Spleen (tissue), 11 donors: ENCODE measurements around the gene DXO. TPM values are rescaled to one million over a fixed set of nuclear protein-coding genes. Genes with fewer than 3 reads are reported as not detected.

Experiments used
- DNase-seq: peaks from one replicate; pipeline ENCODE4 v3.0.0-alpha.2; 2020
- H3K27ac ChIP-seq, 8 donors: fragments of 200-600 bp; sonication (generic) in 7 of 8; 1 replicate in 4 of 8; 2 replicates in 4 of 8; pipeline versions ENCODE4 v1.5.0 to v1.8.0; 2016 to 2021; ENCODE audit warnings: inconsistent platforms in 4 of 8, mild to moderate bottlenecking in 4 of 8, moderate library complexity in 1 of 8
- H3K27me3 ChIP-seq, 7 donors: fragments of 200-600 bp; sonication (generic) in 6 of 7; replicated peaks in 1 of 7; 1 replicate in 4 of 7; 2 replicates in 3 of 7; pipeline versions ENCODE4 v1.5.0 to v1.8.0; 2016 to 2021; ENCODE audit warnings: inconsistent platforms in 3 of 7, mild to moderate bottlenecking in 1 of 7
- H3K36me3 ChIP-seq, 6 donors: fragments of 200-600 bp; sonication (generic) in 5 of 6; 1 replicate in 4 of 6; 2 replicates in 2 of 6; pipeline versions ENCODE4 v1.5.0 to v1.8.0; 2016 to 2021; ENCODE audit warnings: inconsistent platforms in 2 of 6
- H3K4me1 ChIP-seq, 6 donors: fragments of 200-600 bp; sonication (generic) in 5 of 6; 1 replicate in 3 of 6; 2 replicates in 3 of 6; pipeline versions ENCODE4 v1.5.0 to v1.8.0; 2016 to 2021; ENCODE audit warnings: inconsistent platforms in 3 of 6
- H3K4me3 ChIP-seq, 8 donors: fragments of 200-600 bp; sonication (generic) in 7 of 8; 1 replicate in 4 of 8; 2 replicates in 4 of 8; pipeline versions ENCODE4 v1.5.0 to v1.8.0; 2016 to 2021; ENCODE audit warnings: inconsistent platforms in 4 of 8, mild to moderate bottlenecking in 4 of 8, moderate library complexity in 2 of 8
- H3K9me3 ChIP-seq, 8 donors: fragments of 200-600 bp; sonication (generic) in 7 of 8; 1 replicate in 4 of 8; 2 replicates in 4 of 8; pipeline versions ENCODE4 v1.5.0 to v1.8.0; 2016 to 2021; ENCODE audit warnings: inconsistent platforms in 4 of 8
- CTCF ChIP-seq, 11 experiments: fragments of 200-600 bp in 7 of 11; fragments of 450-650 bp in 4 of 11; sonication (generic) in 4 of 11; IDR thresholded peaks in 8 of 11; conservative IDR thresholded peaks in 3 of 11; 1 replicate in 7 of 11; 2 replicates in 4 of 11; pipeline versions ENCODE4 v1.4.0 to v1.8.0; 2016 to 2021; ENCODE audit warnings: antibody characterized with exemption in 11 of 11, inconsistent platforms in 4 of 11, mild to moderate bottlenecking in 1 of 11
- POLR2A ChIP-seq, 3 donors: fragments of 450-650 bp; IDR thresholded peaks; one replicate each; pipeline ENCODE4 v1.5.1; 2017; ENCODE audit warnings: antibody characterized with exemption in 3 of 3, mild to moderate bottlenecking in 1 of 3
- POLR2AphosphoS5 ChIP-seq, 3 donors: sonication (generic); formaldehyde crosslinking; IDR thresholded peaks; one replicate each; pipeline ENCODE4 v1.5.1; 2017; ENCODE audit warnings: antibody characterized with exemption in 3 of 3
- WGBS, 5 donors: extraction: QIAGEN DNeasy Blood & Tissue Kit in 3 of 5; methylation state at CpG; one replicate each; pipeline versions ENCODE4 v1.1.5 to v1.1.7; 2013 to 2018; 5-methylcytosine and 5-hydroxymethylcytosine counted together
- intact Hi-C: fragments of 100-400 bp; cut with DNase I; formaldehyde crosslinking; loops from one replicate; pipeline ENCODE4 v1.15.0; 2023; ENCODE audit warnings: low total_unique reads
- polyA plus RNA-seq, 3 donors: library from polyadenylated mRNA; stranded (reverse); fragments of 200-250 nt; gene quantifications; one replicate each; pipeline ENCODE4 v1.2.1, GENCODE V29; 2013
- total RNA-seq, 7 donors: library from RNA; depleted of rRNA in 3 of 7; stranded (reverse); fragments of >200 nt in 3 of 7; fragmentation: NEBNext Ultra II Directional in 4 of 7; extraction: Animal tissue kit (Norgen Biotek cat#: 25700) in 4 of 7; gene quantifications; one replicate each; pipeline versions ENCODE4 v1.1.0 to v1.2.1, GENCODE V29; 2016 to 2021
- donor health status: healthy with polysubstance abuse.
- donor health status: DM: no; HTN: no; CAD: no; lungs with moderate emphysema.
- donor health status: DM: no; HTN: no; CAD: no.
- donor health status: Bipolar disorder and iron deficiency.
- donor health status: healthy.
- donor health status: DM: no; HTN: no; CAD: no.
- donor health status: DM: yes; HTN: yes; CAD: no.

The DXO gene
- total and polyA plus RNA-seq, 10 donors: 19.1 to 34.3 (median 26.3) TPM

GRCh38 chr6:31972709-31973350, 892 bp upstream of the DXO start:
- Histone ChIP-seq H3K4me1 (peaks cover 21 to 62% (median 36%) of the 10 kb centered on the region in 6 donors), H3K27ac (peak overlapping the region; percentile 91 to 99 (median 98)), H3K9me3 (no peaks in the 10 kb centered on the region), H3K4me3 (peak overlapping the region; percentile 60 to 93 (median 75)), H3K27me3 (no peaks in the 10 kb centered on the region), H3K36me3 (peaks cover 0 to 62% (median 27%) of the 10 kb centered on the region in 6 donors)
- 9 to 28% (median 11%) methylated on average over 9 to 19 of the region's 19 CpGs for WGBS, 5 donors
- no peak for DNase-seq
- TF ChIP-seq CTCF (IDR thresholded peaks at IDR 0.05 in 8 of 11, conservative IDR thresholded peaks at IDR 0.05 in 3 of 11): no peak
- TF ChIP-seq POLR2AphosphoS5 (IDR thresholded peaks at IDR 0.05): no peak
- no peak for TF ChIP-seq POLR2A (IDR thresholded peaks at IDR 0.05)
- intact Hi-C loops: no loop called here

GRCh38 chr6:31971279-31971992, 502 bp downstream of the DXO start:
- H3K27me3 ChIP-seq: no peaks in the 10 kb centered on the region
- intact Hi-C loops: no loop called here
- H3K36me3 ChIP-seq: peaks cover 0 to 70% (median 41%) of the 10 kb centered on the region in 6 donors
- DNase-seq: peak; percentile 83
- H3K9me3 ChIP-seq: no peaks in the 10 kb centered on the region
- H3K27ac ChIP-seq: peak overlapping the region; percentile 91 to 99 (median 98)
- H3K4me3 ChIP-seq: peak overlapping the region; percentile 60 to 93 (median 75)
- no peak for TF ChIP-seq CTCF (IDR thresholded peaks at IDR 0.05 in 8 of 11, conservative IDR thresholded peaks at IDR 0.05 in 3 of 11)
- TF ChIP-seq POLR2AphosphoS5 (IDR thresholded peaks at IDR 0.05): no peak
- TF ChIP-seq POLR2A (IDR thresholded peaks at IDR 0.05): no peak
- H3K4me1 ChIP-seq: peaks cover 21 to 62% (median 36%) of the 10 kb centered on the region in 6 donors
- 25 to 40% (median 29%) methylated on average over 29 of the region's 29 CpGs for WGBS, 5 donors

GRCh38 chr6:31970604-31971271, 1.2 kb downstream of the DXO start:
- peak; percentile 84 for DNase-seq
- peaks cover 0 to 71% (median 48%) of the 10 kb centered on the region in 6 donors for H3K36me3 ChIP-seq
- intact Hi-C loops: no loop called here
- 77 to 88% (median 82%) methylated on average over 16 to 18 of the region's 18 CpGs for WGBS, 5 donors
- peaks cover 21 to 62% (median 36%) of the 10 kb centered on the region in 6 donors for H3K4me1 ChIP-seq
- TF ChIP-seq POLR2AphosphoS5 (IDR thresholded peaks at IDR 0.05) (peak in 2 of 3 donors; percentile 3 to 62), POLR2A (IDR thresholded peaks at IDR 0.05) (no peak)
- no peaks in the 10 kb centered on the region for H3K9me3 ChIP-seq
- peak overlapping the region; percentile 91 to 99 (median 98) for H3K27ac ChIP-seq
- H3K4me3 ChIP-seq: peak overlapping the region in 7 of 8 donors; percentile 60 to 93 (median 77)
- no peaks in the 10 kb centered on the region for H3K27me3 ChIP-seq

- intact Hi-C loops: no loop called here
- Histone ChIP-seq H3K36me3 (peaks cover 0 to 71% (median 55%) of the 10 kb centered on the region in 6 donors), H3K27ac (peak overlapping the region in 5 of 8 donors; percentile 95 to 99 (median 97)), H3K9me3 (no peaks in the 10 kb centered on the region), H3K27me3 (no peaks in the 10 kb centered on the region), H3K4me3 (peak overlapping the region in 1 of 8 donors; percentile 93), H3K4me1 (peaks cover 21 to 58% (median 36%) of the 10 kb centered on the region in 6 donors)
- peak; percentile 73 for DNase-seq
- TF ChIP-seq CTCF (IDR thresholded peaks at IDR 0.05 in 8 of 11, conservative IDR thresholded peaks at IDR 0.05 in 3 of 11) (no peak), POLR2AphosphoS5 (IDR thresholded peaks at IDR 0.05) (peak in 1 of 3 donors; percentile 5), POLR2A (IDR thresholded peaks at IDR 0.05) (no peak)
- 79 to 86% (median 83%) methylated on average over 17 of the region's 17 CpGs for WGBS, 5 donors
Observed at GRCh38 chr6:31969712-31970603, 2.0 kb downstream of the DXO start.
